GM06990 (cell line): ENCODE results near the gene MAGI1.

ENCODE experiments used
- DNase-seq: peaks from one replicate; pipeline ENCODE4 v3.0.0-alpha.2; 2011; ENCODE audit not compliant: insufficient read length; ENCODE audit errors: extremely low read depth
- H3K27me3 ChIP-seq: replicated peaks from 2 replicates; pipeline ENCODE4 v1.6.0; 2011; ENCODE audit warnings: low read length; ENCODE audit not compliant: control insufficient read depth, insufficient read depth
- H3K36me3 ChIP-seq: 2 replicates; pipeline ENCODE4 v1.5.1; 2011; ENCODE audit warnings: low read length; ENCODE audit not compliant: control insufficient read depth, insufficient read depth
- H3K4me3 ChIP-seq: replicated peaks from 2 replicates; pipeline ENCODE4 v1.5.1; 2011; ENCODE audit warnings: low read depth, mild to moderate bottlenecking, control low read depth, low read length
- TF ChIP-seq, protein P1 (sequence below): IDR thresholded peaks from 2 replicates; pipeline ENCODE4 v1.5.1; 2011; ENCODE audit warnings: low read length, control low read depth, mild to moderate bottlenecking, inconsistent platforms; ENCODE audit not compliant: insufficient read depth, poor library complexity, severe bottlenecking

MAGI1 gene

DNA sequence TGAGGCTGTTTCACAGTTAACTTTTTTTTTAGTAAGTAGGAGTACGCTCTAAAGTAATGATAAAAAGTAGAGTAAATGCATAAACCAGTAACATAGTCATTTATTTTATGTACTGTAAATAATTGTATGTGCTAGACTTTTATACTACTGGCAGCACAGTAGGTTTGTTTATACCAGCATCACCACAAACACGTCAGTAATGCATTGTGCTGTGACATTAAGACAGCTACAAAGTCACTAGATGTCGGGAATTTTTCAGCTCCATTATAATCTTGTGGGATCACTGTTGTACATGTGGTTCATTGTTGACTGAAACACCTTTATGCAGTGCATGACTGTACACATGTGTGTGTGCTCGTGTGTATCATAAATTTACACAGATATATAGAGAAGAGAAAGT lies 732.9 kb downstream of the MAGI1 start:
- Histone ChIP-seq H3K4me3 (no peak overlapping the region), H3K27me3 (no peaks in the 10 kb centered on the region), H3K36me3 (no peaks in the 10 kb centered on the region)
- no peak for DNase-seq
- TF ChIP-seq, protein P1, sequence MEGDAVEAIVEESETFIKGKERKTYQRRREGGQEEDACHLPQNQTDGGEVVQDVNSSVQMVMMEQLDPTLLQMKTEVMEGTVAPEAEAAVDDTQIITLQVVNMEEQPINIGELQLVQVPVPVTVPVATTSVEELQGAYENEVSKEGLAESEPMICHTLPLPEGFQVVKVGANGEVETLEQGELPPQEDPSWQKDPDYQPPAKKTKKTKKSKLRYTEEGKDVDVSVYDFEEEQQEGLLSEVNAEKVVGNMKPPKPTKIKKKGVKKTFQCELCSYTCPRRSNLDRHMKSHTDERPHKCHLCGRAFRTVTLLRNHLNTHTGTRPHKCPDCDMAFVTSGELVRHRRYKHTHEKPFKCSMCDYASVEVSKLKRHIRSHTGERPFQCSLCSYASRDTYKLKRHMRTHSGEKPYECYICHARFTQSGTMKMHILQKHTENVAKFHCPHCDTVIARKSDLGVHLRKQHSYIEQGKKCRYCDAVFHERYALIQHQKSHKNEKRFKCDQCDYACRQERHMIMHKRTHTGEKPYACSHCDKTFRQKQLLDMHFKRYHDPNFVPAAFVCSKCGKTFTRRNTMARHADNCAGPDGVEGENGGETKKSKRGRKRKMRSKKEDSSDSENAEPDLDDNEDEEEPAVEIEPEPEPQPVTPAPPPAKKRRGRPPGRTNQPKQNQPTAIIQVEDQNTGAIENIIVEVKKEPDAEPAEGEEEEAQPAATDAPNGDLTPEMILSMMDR, result no peak
